ENCODE results near the gene CLCA4. TPM values are rescaled to one million over a fixed set of nuclear protein-coding genes. Genes with fewer than 3 reads are reported as not detected.

Gene CLCA4
- total and polyA plus RNA-seq, 2 experiments from 2014 or later = not detected

DNA sequence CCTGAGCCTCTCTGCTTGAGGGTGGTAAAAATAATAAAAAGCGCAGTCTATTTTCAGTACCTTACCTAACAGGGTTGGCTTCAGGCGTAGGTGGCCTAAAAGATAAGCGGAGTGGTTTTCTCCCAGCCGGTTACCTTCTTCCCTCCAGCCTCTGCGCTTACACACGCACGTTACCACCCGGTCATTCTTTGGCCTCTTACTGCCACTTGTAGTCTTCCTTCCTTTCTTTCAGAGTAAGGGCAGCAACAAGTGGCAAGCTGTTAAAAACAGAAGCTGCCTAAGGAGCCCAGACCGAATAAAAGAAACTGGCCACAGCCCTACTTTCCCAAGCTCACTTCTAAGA is 42.8 kb upstream of the CLCA4 start:
- TF ChIP-seq CREB1 (CRISPR knock-in tag; IDR thresholded peaks at IDR 0.05; ENCODE audit: low read depth) (no peak), POLR2AphosphoS5 (IDR thresholded peaks at IDR 0.05; ENCODE audit: low read depth) (no peak), ZNF114 (CRISPR knock-in tag; IDR thresholded peaks at IDR 0.05) (no peak), NANOG (IDR thresholded peaks at IDR 0.05; ENCODE audit: borderline replicate concordance) (no peak), JUNB (IDR thresholded peaks at IDR 0.05; ENCODE audit: unreplicated experiment) (no peak), EZH2phosphoT487 (IDR thresholded peaks at IDR 0.05; ENCODE audit: unreplicated experiment) (no peak), STAT1 (IDR thresholded peaks at IDR 0.05; ENCODE audit: unreplicated experiment) (no peak), ZNF331 (CRISPR knock-in tag; IDR thresholded peaks at IDR 0.05; ENCODE audit: low read depth) (no peak), EZH2 (IDR thresholded peaks at IDR 0.05; ENCODE audit: low read depth, unreplicated experiment) (no peak)
- TF ChIP-seq, protein P1, sequence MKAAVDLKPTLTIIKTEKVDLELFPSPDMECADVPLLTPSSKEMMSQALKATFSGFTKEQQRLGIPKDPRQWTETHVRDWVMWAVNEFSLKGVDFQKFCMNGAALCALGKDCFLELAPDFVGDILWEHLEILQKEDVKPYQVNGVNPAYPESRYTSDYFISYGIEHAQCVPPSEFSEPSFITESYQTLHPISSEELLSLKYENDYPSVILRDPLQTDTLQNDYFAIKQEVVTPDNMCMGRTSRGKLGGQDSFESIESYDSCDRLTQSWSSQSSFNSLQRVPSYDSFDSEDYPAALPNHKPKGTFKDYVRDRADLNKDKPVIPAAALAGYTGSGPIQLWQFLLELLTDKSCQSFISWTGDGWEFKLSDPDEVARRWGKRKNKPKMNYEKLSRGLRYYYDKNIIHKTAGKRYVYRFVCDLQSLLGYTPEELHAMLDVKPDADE (IDR thresholded peaks at IDR 0.05) = no peak
- TF ChIP-seq, protein P2, sequence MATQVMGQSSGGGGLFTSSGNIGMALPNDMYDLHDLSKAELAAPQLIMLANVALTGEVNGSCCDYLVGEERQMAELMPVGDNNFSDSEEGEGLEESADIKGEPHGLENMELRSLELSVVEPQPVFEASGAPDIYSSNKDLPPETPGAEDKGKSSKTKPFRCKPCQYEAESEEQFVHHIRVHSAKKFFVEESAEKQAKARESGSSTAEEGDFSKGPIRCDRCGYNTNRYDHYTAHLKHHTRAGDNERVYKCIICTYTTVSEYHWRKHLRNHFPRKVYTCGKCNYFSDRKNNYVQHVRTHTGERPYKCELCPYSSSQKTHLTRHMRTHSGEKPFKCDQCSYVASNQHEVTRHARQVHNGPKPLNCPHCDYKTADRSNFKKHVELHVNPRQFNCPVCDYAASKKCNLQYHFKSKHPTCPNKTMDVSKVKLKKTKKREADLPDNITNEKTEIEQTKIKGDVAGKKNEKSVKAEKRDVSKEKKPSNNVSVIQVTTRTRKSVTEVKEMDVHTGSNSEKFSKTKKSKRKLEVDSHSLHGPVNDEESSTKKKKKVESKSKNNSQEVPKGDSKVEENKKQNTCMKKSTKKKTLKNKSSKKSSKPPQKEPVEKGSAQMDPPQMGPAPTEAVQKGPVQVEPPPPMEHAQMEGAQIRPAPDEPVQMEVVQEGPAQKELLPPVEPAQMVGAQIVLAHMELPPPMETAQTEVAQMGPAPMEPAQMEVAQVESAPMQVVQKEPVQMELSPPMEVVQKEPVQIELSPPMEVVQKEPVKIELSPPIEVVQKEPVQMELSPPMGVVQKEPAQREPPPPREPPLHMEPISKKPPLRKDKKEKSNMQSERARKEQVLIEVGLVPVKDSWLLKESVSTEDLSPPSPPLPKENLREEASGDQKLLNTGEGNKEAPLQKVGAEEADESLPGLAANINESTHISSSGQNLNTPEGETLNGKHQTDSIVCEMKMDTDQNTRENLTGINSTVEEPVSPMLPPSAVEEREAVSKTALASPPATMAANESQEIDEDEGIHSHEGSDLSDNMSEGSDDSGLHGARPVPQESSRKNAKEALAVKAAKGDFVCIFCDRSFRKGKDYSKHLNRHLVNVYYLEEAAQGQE (IDR thresholded peaks at IDR 0.05; ENCODE audit: unreplicated experiment) = no peak
- TF ChIP-seq, protein P3, sequence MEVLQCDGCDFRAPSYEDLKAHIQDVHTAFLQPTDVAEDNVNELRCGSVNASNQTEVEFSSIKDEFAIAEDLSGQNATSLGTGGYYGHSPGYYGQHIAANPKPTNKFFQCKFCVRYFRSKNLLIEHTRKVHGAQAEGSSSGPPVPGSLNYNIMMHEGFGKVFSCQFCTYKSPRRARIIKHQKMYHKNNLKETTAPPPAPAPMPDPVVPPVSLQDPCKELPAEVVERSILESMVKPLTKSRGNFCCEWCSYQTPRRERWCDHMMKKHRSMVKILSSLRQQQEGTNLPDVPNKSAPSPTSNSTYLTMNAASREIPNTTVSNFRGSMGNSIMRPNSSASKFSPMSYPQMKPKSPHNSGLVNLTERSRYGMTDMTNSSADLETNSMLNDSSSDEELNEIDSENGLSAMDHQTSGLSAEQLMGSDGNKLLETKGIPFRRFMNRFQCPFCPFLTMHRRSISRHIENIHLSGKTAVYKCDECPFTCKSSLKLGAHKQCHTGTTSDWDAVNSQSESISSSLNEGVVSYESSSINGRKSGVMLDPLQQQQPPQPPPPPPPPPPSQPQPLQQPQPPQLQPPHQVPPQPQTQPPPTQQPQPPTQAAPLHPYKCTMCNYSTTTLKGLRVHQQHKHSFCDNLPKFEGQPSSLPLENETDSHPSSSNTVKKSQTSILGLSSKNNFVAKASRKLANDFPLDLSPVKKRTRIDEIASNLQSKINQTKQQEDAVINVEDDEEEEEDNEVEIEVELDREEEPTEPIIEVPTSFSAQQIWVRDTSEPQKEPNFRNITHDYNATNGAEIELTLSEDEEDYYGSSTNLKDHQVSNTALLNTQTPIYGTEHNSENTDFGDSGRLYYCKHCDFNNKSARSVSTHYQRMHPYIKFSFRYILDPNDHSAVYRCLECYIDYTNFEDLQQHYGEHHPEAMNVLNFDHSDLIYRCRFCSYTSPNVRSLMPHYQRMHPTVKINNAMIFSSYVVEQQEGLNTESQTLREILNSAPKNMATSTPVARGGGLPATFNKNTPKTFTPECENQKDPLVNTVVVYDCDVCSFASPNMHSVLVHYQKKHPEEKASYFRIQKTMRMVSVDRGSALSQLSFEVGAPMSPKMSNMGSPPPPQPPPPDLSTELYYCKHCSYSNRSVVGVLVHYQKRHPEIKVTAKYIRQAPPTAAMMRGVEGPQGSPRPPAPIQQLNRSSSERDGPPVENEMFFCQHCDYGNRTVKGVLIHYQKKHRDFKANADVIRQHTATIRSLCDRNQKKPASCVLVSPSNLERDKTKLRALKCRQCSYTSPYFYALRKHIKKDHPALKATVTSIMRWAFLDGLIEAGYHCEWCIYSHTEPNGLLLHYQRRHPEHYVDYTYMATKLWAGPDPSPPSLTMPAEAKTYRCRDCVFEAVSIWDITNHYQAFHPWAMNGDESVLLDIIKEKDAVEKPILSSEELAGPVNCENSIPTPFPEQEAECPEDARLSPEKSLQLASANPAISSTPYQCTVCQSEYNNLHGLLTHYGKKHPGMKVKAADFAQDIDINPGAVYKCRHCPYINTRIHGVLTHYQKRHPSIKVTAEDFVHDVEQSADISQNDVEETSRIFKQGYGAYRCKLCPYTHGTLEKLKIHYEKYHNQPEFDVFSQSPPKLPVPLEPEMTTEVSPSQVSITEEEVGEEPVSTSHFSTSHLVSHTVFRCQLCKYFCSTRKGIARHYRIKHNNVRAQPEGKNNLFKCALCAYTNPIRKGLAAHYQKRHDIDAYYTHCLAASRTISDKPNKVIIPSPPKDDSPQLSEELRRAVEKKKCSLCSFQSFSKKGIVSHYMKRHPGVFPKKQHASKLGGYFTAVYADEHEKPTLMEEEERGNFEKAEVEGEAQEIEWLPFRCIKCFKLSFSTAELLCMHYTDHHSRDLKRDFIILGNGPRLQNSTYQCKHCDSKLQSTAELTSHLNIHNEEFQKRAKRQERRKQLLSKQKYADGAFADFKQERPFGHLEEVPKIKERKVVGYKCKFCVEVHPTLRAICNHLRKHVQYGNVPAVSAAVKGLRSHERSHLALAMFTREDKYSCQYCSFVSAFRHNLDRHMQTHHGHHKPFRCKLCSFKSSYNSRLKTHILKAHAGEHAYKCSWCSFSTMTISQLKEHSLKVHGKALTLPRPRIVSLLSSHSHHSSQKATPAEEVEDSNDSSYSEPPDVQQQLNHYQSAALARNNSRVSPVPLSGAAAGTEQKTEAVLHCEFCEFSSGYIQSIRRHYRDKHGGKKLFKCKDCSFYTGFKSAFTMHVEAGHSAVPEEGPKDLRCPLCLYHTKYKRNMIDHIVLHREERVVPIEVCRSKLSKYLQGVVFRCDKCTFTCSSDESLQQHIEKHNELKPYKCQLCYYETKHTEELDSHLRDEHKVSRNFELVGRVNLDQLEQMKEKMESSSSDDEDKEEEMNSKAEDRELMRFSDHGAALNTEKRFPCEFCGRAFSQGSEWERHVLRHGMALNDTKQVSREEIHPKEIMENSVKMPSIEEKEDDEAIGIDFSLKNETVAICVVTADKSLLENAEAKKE (CRISPR knock-in tag; IDR thresholded peaks at IDR 0.05) = no peak
- TF ChIP-seq, protein P4, sequence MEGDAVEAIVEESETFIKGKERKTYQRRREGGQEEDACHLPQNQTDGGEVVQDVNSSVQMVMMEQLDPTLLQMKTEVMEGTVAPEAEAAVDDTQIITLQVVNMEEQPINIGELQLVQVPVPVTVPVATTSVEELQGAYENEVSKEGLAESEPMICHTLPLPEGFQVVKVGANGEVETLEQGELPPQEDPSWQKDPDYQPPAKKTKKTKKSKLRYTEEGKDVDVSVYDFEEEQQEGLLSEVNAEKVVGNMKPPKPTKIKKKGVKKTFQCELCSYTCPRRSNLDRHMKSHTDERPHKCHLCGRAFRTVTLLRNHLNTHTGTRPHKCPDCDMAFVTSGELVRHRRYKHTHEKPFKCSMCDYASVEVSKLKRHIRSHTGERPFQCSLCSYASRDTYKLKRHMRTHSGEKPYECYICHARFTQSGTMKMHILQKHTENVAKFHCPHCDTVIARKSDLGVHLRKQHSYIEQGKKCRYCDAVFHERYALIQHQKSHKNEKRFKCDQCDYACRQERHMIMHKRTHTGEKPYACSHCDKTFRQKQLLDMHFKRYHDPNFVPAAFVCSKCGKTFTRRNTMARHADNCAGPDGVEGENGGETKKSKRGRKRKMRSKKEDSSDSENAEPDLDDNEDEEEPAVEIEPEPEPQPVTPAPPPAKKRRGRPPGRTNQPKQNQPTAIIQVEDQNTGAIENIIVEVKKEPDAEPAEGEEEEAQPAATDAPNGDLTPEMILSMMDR (conservative IDR thresholded peaks at IDR 0.05; ENCODE audit: low read depth in 2 of 2) = no peak
- peak overlapping the region; percentile 74 for H3K4me2 ChIP-seq
- peaks cover 4% of the 10 kb centered on the region; the same call in 1 of the 2 replicates for H3F3A ChIP-seq (replicated peaks; ENCODE audit: low read depth)
- H3K4me1 ChIP-seq (ENCODE audit: insufficient read depth) = peaks cover 13% of the 10 kb centered on the region; the same call in 1 of the 2 replicates
- peaks cover 8% of the 10 kb centered on the region for H3K9me3 Mint-ChIP-seq
- no peaks in the 10 kb centered on the region for H4K20me1 ChIP-seq (replicated peaks; ENCODE audit: insufficient read depth)
- peak overlapping the region; percentile 39 for H2AFZ ChIP-seq
- peaks cover 2% of the 10 kb centered on the region for H3K27me3 Mint-ChIP-seq (ENCODE audit: insufficient read depth, low read depth, poor library complexity)
- peaks cover 36% of the 10 kb centered on the region for H3K4me1 Mint-ChIP-seq
- DNase-seq (ENCODE audit: low spot score) (peak; percentile 12), ATAC-seq (no peak)
- no peak overlapping the region for H3K4me3 Mint-ChIP-seq
- peak overlapping the region; percentile 51; the same call in 1 of the 2 replicates for H3K4me3 ChIP-seq
- H3K27ac ChIP-seq (ENCODE audit: low read depth) = peak overlapping the region; percentile 99; the same call in 1 of the 2 replicates
- no peaks in the 10 kb centered on the region for H3K9me2 ChIP-seq (ENCODE audit: insufficient read depth)
- H3K79me2 ChIP-seq (replicated peaks; ENCODE audit: insufficient read depth) = no peaks in the 10 kb centered on the region
- H3K36me3 ChIP-seq (ENCODE audit: insufficient read depth) = no peaks in the 10 kb centered on the region
- 0 out of 2 replicates have a peak overlapping the region, but pooled peaks have one; percentile 98 for H3K27ac Mint-ChIP-seq
- no peaks in the 10 kb centered on the region; the same call in 2 of the 3 replicates for H3K36me3 Mint-ChIP-seq (ENCODE audit: low read depth)
- no peaks in the 10 kb centered on the region for H3K27me3 ChIP-seq (ENCODE audit: insufficient read depth)

All from GM23338 (cell line).